ENCODE results near the gene PBXIP1. TPM values are rescaled to one million over a fixed set of nuclear protein-coding genes. Genes with fewer than 3 reads are reported as not detected.

The PBXIP1 gene
- total and polyA plus RNA-seq, 10 of the 15 experiments (the other 5 are each of a cell fraction or from before 2014, with no cell fraction given) = 0.63 to 25.6 (median 15.4) TPM

- Histone ChIP-seq H3K36me3 (ENCODE audit: control insufficient read depth in 2 of 2, insufficient read depth in 2 of 2, low read length in 1 of 2) (peaks cover 3 to 19% of the 10 kb centered on the region in 2 experiments), H2AFZ (ENCODE audit: control insufficient read depth, low read depth, low read length) (no peak overlapping the region), H3K4me2 (ENCODE audit: control insufficient read depth, insufficient read depth) (no peak overlapping the region), H3K9me3 (replicated peaks; ENCODE audit: control insufficient read depth, insufficient read depth, low read length) (no peaks in the 10 kb centered on the region), H3K27me3 (replicated peaks in 1 of 2; ENCODE audit: control insufficient read depth in 2 of 2, insufficient read depth in 2 of 2, low read length in 1 of 2) (no peaks in the 10 kb centered on the region), H3K4me1 (ENCODE audit: control insufficient read depth, insufficient read depth, low read length) (no peaks in the 10 kb centered on the region), H3K9ac (ENCODE audit: control insufficient read depth, insufficient read depth, low read length) (no peak overlapping the region), H3K4me3 (no peak overlapping the region), H3K27ac (ENCODE audit: control insufficient read depth, insufficient read depth) (no peak overlapping the region), H3K79me2 (ENCODE audit: control insufficient read depth, insufficient read depth, low read length) (peaks cover 26% of the 10 kb centered on the region), H4K20me1 (ENCODE audit: control insufficient read depth, insufficient read depth) (no peaks in the 10 kb centered on the region)
- WGBS (ENCODE audit: insufficient coverage, insufficient replicate concordance, low lambda C conversion rate, missing lambda C conversion rate) = 97% methylated on average over 11 of the region's 11 CpGs
- ChIA-PET CTCF (interaction anchor here (1.1 kb wide), 1 partner anchor 50 kb away, joined by 3 read pairs; no protein-coding TSS in a partner anchor), SMC1A (ENCODE audit: uncharacterized antibody, unreplicated experiment) (interaction anchor here (0.6 to 0.9 kb wide), 2 partner anchors 9 to 532 kb away, joined by 3 to 4 read pairs; no protein-coding TSS in a partner anchor), RAD21 (ENCODE audit: unreplicated experiment) (no interaction called here), POLR2A (no interaction called here)
- TF ChIP-seq SMARCA5 (IDR thresholded peaks at IDR 0.05) (no peak), HSF1 (IDR thresholded peaks at IDR 0.05; ENCODE audit: low read depth, low read length) (no peak), PRDM15 (CRISPR knock-in tag; IDR thresholded peaks at IDR 0.05) (no peak), SIX5 (IDR thresholded peaks at IDR 0.05; ENCODE audit: low read depth, low read length, severe bottlenecking) (no peak)
- no peak for FAIRE-seq
- in situ Hi-C loops (cut with MboI) (no loop called here), intact Hi-C loops (cut with micrococcal nuclease; ENCODE audit: unreplicated experiment) (no loop called here)
- BruUV-seq (replicated peaks) = no TSS peak
- no peak for ATAC-seq
- DNase-seq (ENCODE audit: low read depth, low spot score) = no peak
Measured at GRCh38 chr1:154931940-154932487, 23.9 kb downstream of the PBXIP1 start.
